GM12864 (cell line): ENCODE results near the gene PLEKHA6.

Experiments used
- DNase-seq: peaks from one replicate; pipeline ENCODE4 v3.0.0-alpha.2; 2011; ENCODE audit warnings: low read depth
- H3K4me3 ChIP-seq: 2 replicates; pipeline ENCODE4 v1.5.1; 2011; ENCODE audit warnings: mild to moderate bottlenecking, low read depth, low read length, control low read depth
- TF ChIP-seq, protein P1 (sequence below): IDR thresholded peaks from 2 replicates; pipeline ENCODE4 v1.5.1; 2011; ENCODE audit warnings: low read depth, mild to moderate bottlenecking, moderate library complexity, low read length, control low read depth, inconsistent platforms; ENCODE audit errors: missing control alignments

PLEKHA6 gene

DNA sequence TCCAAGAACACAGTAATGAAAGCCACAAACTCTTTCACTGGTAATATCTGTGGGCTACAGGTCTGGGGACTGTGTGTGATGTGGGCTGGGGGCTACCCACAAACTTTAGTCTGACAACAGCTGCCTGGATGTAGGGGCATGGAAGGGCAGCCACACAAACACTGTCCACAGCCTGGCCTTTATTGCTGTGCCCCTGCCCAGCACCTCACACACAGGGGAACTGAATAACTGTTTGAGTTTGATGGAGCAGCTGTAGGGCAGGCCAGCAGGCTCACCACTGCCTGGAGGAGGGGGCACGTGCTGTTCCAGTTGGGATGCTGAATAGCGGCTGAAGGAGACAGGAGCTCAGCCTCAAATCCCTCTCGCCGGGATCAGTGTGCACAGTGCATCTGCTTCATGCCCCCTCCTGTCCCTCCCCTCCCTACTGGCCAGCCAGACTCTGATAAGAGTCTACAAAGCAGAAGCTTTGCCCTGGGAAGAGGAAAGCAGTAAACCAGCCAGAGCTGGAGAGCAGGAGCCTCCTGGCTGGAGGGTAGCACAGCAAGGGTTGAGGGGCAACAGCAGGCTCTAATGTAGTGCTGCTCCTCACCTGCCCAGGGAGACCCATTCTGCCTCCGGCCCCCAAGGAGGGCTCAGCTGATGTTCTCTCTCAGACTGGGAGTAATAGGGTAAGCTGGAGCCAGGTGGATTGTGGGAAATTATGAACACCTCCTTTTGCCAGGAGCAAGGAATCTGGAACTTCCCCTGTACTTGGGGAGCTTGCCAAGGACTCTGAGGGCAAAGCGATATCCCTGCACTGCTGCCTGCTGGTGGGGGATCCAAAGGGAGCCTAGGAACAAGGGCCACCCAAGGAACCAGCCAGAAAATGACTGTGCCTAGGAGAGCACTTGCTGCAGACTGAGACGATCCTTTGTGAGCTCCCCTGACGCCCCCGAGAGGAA, 75.7 kb downstream of the PLEKHA6 start:
- no peak overlapping the region for H3K4me3 ChIP-seq

DNA sequence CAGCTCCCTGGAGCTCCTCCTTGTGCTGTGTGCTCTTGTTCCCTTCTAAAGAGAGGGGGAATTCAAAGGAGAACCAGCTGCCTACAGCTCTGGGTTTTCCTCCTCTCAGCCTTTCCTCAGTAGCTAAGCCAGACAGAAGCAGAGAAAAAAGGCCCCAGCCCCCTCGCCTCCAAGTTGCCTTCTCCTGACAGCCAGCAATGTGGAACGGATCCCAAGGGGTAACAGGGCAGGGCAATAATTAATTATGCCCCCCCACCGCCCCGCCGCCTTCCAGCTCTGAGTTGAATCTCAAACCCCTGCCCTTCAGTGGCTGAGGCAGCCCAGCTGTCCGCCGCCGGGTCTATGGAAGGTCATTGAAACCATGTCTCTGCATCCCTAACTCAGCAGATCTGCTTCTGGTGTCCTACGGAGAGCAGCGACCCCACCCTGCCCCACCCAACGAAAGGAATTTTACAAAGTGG, 76.9 kb downstream of the PLEKHA6 start:
- TF ChIP-seq, protein P1, sequence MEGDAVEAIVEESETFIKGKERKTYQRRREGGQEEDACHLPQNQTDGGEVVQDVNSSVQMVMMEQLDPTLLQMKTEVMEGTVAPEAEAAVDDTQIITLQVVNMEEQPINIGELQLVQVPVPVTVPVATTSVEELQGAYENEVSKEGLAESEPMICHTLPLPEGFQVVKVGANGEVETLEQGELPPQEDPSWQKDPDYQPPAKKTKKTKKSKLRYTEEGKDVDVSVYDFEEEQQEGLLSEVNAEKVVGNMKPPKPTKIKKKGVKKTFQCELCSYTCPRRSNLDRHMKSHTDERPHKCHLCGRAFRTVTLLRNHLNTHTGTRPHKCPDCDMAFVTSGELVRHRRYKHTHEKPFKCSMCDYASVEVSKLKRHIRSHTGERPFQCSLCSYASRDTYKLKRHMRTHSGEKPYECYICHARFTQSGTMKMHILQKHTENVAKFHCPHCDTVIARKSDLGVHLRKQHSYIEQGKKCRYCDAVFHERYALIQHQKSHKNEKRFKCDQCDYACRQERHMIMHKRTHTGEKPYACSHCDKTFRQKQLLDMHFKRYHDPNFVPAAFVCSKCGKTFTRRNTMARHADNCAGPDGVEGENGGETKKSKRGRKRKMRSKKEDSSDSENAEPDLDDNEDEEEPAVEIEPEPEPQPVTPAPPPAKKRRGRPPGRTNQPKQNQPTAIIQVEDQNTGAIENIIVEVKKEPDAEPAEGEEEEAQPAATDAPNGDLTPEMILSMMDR = no peak
- no peak overlapping the region for H3K4me3 ChIP-seq
- DNase-seq = no peak

More for the DNA sequence above, 75.7 kb downstream of the PLEKHA6 start:
- DNase-seq = no peak
- TF ChIP-seq, protein P1 = no peak

DNA sequence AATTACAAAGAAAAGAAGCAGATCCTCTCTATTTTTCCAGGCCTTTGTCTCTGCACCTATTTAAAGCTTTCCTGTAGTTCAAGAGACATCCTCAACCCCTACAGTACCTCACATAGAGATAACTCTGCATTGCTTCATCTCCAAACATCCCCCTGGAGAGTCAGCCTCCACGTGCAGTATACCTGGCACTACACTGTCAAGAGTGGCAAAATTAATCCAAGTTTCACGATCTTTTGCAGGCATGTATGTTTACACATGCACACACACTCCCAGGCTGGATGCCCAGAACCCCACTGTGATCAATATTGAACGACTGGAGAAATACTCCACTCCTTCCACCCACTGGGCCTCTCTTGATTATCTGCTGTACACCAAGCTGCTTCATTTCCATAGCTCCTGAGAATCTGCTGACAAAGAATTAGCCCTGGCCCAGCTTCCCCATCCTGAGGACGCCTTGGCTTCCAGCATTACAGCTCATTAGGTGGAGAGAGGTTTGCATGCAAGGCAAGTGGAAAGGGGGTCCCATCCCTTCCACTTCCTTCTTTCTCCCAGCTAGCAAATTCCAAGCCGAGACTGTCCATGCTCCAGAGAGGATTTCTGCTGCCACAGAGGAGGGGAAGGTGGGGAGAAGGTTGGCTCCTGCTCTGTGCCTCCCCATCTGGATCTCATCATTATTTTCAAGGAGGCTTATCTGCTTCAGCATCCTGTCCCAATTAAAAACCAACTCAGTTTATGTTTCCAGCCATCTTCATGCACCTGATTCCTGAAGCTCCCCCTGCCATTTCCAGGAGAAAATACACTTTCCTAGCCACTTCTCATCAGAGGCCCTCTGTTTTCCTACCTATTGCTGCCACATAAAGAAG, 79.4 kb downstream of the PLEKHA6 start:
- no peak for DNase-seq
- TF ChIP-seq, protein P1 = no peak
- no peak overlapping the region for H3K4me3 ChIP-seq

DNA sequence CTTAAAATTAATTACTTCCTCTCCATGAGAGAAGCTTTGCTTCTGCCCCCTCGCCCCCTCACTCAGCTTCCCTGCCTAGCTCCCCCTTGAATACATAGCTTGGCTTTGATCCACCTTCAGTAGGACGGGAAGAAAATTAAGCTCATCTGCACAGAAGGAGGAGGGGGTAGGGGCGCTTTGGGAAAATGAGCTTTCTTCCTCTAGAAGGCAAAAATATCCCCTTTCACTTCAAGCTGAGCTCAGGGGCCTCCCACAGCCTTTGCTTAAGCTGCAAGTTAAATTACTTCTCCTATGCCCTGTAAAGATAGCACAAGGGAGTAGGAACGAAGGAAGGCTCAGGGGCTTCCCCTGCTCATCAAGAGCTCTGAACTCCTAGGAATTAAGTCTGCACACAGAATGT, 80.8 kb downstream of the PLEKHA6 start:
- DNase-seq = no peak
- TF ChIP-seq, protein P1 = no peak
- no peak overlapping the region for H3K4me3 ChIP-seq

DNA sequence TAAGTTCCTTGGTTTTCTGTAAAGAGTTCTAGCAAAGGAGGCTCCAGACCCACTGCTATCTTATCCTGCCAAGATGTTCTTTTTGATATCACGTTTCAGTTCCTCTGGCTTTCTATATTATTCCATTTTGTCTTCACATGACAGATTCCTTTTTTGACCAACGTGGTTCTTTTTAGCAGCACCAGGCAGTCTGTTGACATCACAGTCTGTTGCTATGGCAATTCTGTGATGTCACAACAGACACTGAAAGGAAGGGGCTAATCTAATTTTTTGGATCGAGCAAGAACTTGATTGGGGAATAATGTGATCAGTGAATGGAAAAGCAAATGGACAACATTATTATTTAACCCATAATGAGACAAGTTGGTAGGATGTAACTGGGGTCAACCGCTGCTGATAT, 81.5 kb downstream of the PLEKHA6 start:
- no peak for DNase-seq
- TF ChIP-seq, protein P1 = no peak
- H3K4me3 ChIP-seq = no peak overlapping the region

DNA sequence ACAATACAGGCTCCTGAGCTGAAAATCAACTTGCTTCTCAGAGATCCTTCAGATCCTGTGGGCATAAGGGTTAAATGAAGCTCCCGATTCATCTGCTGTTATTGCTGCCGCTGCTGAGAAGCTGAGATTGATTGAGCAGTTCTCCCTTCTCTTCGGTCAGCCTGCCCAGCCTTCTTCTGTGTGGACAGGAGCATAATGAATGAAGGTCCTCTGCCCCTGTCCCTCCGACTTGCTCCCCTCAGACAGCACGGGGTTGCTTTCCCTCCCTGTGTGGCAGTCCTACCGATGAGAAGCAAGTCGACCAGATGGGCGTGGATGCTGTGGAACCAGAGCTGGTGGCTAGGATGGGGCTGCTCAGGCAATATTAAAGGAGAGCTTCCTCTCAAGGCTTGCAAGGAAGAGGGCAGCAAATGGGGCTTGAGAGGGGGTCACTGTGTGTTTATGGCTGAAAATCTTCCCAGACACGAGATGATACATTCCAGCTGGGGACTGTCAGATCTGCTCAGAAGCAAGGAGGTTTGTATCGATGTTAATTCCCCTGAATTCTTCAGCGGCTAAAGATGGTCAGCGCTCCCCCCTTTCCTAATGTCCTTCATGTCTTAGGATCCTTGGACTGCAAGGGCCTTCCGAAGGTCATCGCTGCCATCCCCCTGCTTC, 82.0 kb downstream of the PLEKHA6 start:
- no peak for DNase-seq
- no peak overlapping the region for H3K4me3 ChIP-seq
- TF ChIP-seq, protein P1 = no peak
